Stomach (tissue), 4 donors: Measurements from ENCODE around the gene RNF32.

Experiments used
- POLR2A ChIP-seq, 4 donors: fragments of 450-650 bp; IDR thresholded peaks; one replicate each; pipeline ENCODE4 v1.6.1; 2016; ENCODE audit warnings: antibody characterized with exemption in 4 of 4, control low read depth in 2 of 4, mild to moderate bottlenecking in 1 of 4, moderate library complexity in 1 of 4
- TF ChIP-seq, protein P1 (sequence below), 7 experiments: fragments of 450-650 bp in 4 of 7; fragments of 200-600 bp in 3 of 7; sonication (generic) in 3 of 7; IDR thresholded peaks; one replicate each; pipeline ENCODE4 v1.5.1; 2016 to 2019; ENCODE audit warnings: antibody characterized with exemption in 7 of 7, control low read depth in 2 of 7, mild to moderate bottlenecking in 1 of 7

DNA sequence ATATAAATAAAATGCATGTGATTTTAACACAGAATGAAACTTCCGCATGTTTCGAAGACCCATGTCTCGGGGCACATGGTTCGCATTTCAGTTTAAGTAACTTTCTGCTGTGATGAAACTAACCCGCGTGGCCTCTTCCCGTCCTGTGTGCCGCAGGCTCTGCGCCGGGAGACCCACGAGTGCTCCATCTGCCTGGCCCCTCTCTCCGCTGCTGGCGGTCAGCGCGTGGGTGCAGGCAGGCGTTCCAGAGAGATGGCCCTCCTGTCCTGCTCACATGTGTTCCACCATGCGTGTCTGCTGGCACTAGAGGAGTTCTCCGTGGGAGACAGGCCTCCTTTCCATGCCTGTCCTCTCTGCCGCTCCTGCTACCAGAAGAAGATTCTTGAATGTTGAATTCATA, 35.7 kb downstream of the RNF32 start:
- TF ChIP-seq, protein P1, sequence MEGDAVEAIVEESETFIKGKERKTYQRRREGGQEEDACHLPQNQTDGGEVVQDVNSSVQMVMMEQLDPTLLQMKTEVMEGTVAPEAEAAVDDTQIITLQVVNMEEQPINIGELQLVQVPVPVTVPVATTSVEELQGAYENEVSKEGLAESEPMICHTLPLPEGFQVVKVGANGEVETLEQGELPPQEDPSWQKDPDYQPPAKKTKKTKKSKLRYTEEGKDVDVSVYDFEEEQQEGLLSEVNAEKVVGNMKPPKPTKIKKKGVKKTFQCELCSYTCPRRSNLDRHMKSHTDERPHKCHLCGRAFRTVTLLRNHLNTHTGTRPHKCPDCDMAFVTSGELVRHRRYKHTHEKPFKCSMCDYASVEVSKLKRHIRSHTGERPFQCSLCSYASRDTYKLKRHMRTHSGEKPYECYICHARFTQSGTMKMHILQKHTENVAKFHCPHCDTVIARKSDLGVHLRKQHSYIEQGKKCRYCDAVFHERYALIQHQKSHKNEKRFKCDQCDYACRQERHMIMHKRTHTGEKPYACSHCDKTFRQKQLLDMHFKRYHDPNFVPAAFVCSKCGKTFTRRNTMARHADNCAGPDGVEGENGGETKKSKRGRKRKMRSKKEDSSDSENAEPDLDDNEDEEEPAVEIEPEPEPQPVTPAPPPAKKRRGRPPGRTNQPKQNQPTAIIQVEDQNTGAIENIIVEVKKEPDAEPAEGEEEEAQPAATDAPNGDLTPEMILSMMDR (IDR thresholded peaks at IDR 0.05) = no peak
- no peak for TF ChIP-seq POLR2A (IDR thresholded peaks at IDR 0.05)
